Activated T-cell treated with anti-CD3 and anti-CD28 coated beads for 1 hour (primary cell): ENCODE data around the gene CYS1.
A peak's percentile ranks its signal among the peaks of the same experiment; 100 is the strongest.
"Not testable (repeated sequence)": the region's sequence is repeated elsewhere in the genome, so short reads cannot be mapped to it uniquely, and the experiment has no call there.

Experiments
- DNase-seq: peaks from one replicate; pipeline ENCODE4 v3.0.0-alpha.2; 2020; ENCODE audit warnings: low read depth

The CYS1 gene

DNA sequence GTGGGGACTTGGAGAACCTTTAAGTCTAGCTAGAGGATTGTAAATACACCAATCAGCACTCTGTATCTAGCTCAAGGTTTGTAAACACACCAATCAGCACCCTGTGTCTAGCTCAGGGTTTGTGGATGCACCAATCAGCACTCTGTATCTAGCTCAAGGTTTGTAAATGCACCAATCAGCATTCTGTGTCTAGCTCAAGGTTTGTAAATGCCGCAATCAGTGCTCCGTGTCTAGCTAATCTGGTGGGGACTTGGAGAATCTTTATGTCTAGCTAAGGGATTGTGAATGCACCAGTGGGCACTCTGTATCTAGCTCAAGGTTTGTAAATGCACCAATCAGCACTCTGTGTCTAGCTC lies 11.7 kb upstream of the CYS1 start:
- DNase-seq, result not testable (repeated sequence)

DNA sequence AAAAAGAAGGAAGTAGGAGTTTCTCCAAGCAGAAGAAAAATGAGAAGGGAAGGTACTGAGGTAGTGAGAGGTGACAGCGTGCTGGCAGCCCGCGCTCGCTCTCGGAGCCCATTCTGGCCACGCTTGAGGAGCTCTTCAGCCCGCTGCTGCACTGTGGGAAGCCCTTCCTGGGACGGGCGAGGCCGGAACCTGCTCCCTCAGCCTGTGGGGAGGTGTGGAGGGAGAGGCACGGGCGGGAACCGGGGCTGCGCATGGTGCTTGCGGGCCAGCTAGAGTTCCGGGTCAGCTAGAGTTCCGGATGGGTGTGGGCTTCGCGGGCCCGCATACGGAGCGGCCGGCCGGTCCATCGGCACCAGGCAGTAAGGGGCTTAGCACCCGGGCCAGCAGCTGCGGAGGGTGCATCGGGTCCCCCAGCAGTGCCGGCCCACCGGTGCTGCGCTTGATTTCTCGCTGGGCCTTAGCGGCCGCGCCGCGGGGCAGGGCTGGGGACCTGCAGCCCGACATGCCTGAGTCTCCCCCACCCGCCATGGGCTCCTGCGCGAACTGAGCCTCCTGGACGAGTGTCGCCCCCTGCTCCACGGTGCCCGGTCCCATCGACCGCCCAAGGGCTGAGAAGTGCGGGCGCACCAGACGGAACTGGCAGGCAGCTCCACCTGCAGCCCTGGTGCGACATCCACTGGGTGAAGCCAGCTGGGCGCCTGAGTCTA lies 11.1 kb upstream of the CYS1 start:
- no peak for DNase-seq

DNA sequence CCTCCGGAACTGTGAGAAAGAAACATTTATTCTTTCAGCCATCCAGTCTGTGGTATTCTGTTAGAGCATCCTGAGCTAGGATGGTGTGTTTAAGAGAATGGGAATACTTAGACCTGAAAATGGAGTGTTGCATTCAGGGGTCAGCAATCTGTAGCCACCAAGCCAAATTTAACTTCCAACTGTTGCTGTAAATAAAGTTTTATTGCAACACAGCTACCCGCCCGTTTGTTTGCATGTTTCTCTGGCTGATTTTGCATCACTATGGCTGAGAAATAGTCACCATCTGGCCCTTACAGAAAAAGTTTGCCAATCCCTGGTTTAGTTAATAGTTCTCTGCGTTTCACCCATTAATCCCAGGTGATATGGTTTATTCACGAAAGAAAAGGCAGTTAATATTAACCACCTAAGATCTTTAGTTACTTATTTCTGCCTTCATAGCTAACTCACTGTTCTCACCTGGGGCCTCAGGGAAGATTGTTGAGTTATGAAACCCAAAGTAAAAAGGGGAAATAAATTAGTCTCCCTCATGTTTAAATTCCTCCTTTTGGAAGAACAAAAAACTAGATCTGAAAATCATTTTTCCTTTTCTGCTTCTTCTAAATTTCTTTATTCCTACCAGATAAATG lies 9.5 kb upstream of the CYS1 start:
- DNase-seq, result no peak

DNA sequence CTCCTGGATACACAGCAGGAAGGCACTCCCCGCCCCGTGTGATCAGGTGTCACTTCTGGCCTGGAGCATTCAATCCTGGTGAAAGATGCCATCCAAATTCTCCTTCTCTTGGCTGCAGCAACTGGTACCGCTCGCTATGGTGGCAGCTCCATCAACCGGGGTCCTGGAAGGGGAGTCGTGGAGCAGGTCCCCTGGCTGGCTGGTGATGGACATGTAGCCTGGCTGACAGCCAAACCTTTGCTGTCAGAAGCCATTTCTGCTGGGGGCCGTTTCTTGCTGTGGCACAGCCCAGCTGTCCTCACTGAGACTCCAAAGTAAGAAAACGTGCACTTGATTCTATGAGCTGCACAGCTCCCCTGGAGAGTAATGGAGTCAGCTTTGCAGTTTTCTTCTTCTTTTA lies 7.1 kb upstream of the CYS1 start:
- no peak for DNase-seq

GRCh38 chr2:10086950-10087349 lies 6.7 kb upstream of the CYS1 start:
- no peak for DNase-seq

GRCh38 chr2:10085668-10086059 lies 5.5 kb upstream of the CYS1 start:
- DNase-seq, result no peak

- DNase-seq, result no peak
Observed at GRCh38 chr2:10085043-10085667, 4.9 kb upstream of the CYS1 start.

- DNase-seq, result no peak
Observed at GRCh38 chr2:10084223-10084865, 4.1 kb upstream of the CYS1 start.

GRCh38 chr2:10083692-10084211 lies 3.5 kb upstream of the CYS1 start:
- DNase-seq, result no peak

GRCh38 chr2:10083046-10083445 lies 2.8 kb upstream of the CYS1 start:
- no peak for DNase-seq

DNA sequence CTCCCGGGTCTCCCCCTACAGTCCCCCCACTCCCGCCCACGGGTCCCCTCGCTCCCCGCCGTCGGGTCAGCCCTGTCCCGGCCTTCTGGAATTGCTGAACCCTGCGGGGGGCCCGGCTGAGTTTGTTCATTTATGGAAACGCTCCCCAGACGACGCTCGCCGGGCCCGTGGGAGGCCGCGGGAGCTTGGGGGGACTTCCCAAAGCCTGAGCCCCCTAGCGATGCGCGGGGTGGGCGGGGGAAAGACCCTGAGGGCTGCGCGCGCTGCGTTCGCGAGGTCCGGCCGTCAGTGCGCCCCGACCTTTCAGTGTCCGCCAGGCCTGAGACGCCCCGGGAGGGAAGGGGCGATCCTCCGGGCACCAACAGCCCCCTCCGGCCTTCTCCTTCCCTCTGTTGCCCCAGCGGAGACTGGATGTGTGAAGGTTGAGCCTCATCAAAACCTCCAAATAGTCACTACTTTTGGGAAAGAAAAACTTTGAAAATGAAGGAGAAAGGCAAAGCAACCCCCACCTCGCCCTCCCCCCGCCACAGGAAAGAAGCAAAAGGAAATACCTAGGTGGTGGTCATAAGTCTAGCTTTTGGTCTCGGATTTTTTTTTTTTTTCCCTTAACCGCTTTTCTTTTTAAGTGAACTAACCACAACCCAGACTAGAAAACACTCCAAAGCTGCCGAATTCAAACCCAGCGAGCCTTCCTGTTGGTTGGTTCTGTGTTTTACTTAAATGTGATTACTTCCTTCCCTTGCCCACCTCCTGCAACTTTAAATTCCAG lies 509 bp upstream of the CYS1 start:
- DNase-seq, result no peak

DNA sequence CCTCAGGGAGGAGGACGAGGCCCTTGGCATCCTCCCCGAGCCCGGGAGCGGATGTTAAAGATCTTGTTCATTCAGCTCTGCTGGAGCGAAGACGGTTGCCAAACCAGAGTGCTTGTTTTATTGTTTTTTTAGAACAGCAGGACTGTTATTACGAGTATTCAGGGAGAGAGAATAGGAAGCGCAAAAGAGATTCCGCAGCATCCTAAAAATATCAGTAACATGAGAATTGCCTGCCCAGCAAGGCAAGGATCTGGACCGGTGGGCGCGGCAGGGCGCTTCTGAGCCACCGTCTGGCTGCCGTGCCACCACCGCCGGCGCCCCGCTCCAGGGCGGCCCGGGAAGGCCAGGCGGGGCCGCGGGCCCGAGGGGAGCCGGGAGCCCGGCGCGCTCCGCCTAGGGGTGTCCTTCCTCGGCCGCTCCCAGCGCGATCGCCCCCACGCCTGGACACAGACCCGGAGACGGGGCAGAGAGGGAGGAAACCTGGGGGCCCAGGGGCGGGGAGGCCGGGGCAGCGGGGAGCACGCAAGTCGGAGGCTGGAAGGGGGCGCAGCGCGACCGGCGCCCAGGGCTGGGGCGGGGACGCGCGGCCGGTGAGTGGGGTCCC lies 843 bp downstream of the CYS1 start:
- no peak for DNase-seq

GRCh38 chr2:10078704-10079265 lies 1.4 kb downstream of the CYS1 start:
- DNase-seq, result no peak

GRCh38 chr2:10078001-10078400 lies 2.2 kb downstream of the CYS1 start:
- no peak for DNase-seq

- no peak for DNase-seq
Observed at GRCh38 chr2:10076988-10077527, 3.2 kb downstream of the CYS1 start.

- DNase-seq, result no peak
Observed at GRCh38 chr2:10076511-10076910, 3.7 kb downstream of the CYS1 start.

DNA sequence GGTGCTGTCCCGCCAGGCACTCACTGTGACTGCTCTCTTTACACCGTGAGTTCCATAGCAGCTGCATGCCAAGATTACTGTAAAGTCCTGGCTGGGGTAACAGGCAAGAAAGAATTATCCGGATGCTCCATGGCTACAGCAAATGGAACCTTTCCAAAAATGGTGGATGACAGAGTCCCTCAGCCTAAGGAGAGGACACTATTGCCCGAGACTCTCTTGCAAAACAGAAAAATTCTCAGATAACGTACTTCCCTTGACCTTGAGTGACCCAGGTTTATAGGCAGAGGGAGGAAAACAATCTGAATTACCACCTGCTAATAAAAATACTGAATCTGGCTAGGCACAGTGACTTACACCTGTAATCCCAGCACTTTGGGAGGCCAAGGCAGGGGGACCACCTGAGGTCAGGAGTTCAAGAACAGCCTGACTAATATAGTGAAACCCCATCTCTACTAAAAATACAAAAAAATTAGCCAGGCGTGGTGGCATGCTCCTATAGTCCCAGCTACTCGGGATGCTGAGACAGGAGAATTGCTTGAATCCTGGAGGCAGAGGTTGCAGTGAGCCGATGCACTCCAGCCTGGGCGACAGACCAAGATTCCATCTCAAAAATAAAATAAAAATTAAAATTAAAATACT lies 4.5 kb downstream of the CYS1 start:
- DNase-seq, result no peak

GRCh38 chr2:10075101-10075500 lies 5.1 kb downstream of the CYS1 start:
- no peak for DNase-seq

DNA sequence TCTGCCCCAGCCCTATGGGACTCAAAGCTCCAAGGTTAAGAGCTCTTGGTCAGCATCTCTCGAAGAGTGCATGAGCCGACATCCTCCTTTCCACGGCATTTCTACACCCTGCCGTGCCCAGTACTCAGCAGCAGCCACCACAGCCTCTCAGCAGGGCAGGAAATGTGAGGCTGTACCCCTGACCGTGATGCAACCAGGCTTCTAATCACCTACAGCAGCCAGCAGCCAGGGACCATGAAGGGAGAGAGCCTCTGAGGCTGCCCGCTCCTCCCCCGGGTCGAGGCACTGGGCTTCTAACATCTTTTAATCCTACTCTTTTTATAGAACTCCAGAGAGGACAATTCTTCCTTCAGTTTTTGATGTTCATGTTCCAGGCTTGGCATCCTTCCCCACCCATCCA lies 6.5 kb downstream of the CYS1 start:
- no peak for DNase-seq

- DNase-seq, result peak; percentile 64
Observed at GRCh38 chr2:10072656-10073480, 7.3 kb downstream of the CYS1 start.
